Gastroesophageal sphincter (tissue), 4 donors: Measurements from ENCODE around the gene TSPAN11. TPM values are rescaled to one million over a fixed set of nuclear protein-coding genes. Genes with fewer than 3 reads are reported as not detected.

Experiments used
- ATAC-seq: fragments of 150-250 bp; one replicate; pipeline ENCODE4 v1.9.1; 2016; ENCODE audit warnings: mild to moderate bottlenecking, moderate library complexity
- H3K27ac ChIP-seq, 4 donors: fragments of 200-600 bp; sonication (generic) in 3 of 4; 1 replicate in 3 of 4; 2 replicates in 1 of 4; pipeline ENCODE4 v1.5.1; 2016 to 2019
- H3K27me3 ChIP-seq: fragments of 200-600 bp; sonication (generic); one replicate; pipeline ENCODE4 v1.5.1; 2019
- H3K36me3 ChIP-seq, 2 donors: fragments of 200-600 bp; sonication (generic); one replicate each; pipeline ENCODE4 v1.5.1; 2019; ENCODE audit warnings: control low read depth in 1 of 2
- H3K4me1 ChIP-seq, 3 donors: fragments of 200-600 bp; sonication (generic); 1 replicate in 2 of 3; 2 replicates in 1 of 3; pipeline ENCODE4 v1.5.1; 2016 to 2019; ENCODE audit warnings: control low read depth in 2 of 3
- H3K4me3 ChIP-seq, 2 donors: fragments of 200-600 bp; sonication (generic); one replicate each; pipeline ENCODE4 v1.5.1; 2019; ENCODE audit warnings: mild to moderate bottlenecking in 1 of 2, moderate library complexity in 1 of 2
- H3K9me3 ChIP-seq, 3 donors: fragments of 200-600 bp; sonication (generic); one replicate each; pipeline ENCODE4 v1.5.1; 2017 to 2019; ENCODE audit warnings: control low read depth in 2 of 3
- CTCF ChIP-seq, 4 experiments: fragments of 200-600 bp in 2 of 4; fragments of 450-650 bp in 2 of 4; sonication (generic) in 1 of 4; IDR thresholded peaks; one replicate each; pipeline ENCODE4 v1.5.1; 2017 to 2019; ENCODE audit warnings: antibody characterized with exemption in 4 of 4, mild to moderate bottlenecking in 2 of 4, moderate library complexity in 2 of 4
- EP300 ChIP-seq: sonication (generic); formaldehyde crosslinking; IDR thresholded peaks from one replicate; pipeline ENCODE4 v1.6.1; 2017; ENCODE audit warnings: antibody characterized with exemption, mild to moderate bottlenecking
- POLR2A ChIP-seq, 2 donors: fragments of 450-650 bp; IDR thresholded peaks; one replicate each; pipeline ENCODE4 v1.6.1; 2017; ENCODE audit warnings: antibody characterized with exemption in 2 of 2, mild to moderate bottlenecking in 2 of 2, moderate library complexity in 1 of 2
- POLR2AphosphoS5 ChIP-seq: sonication (generic); formaldehyde crosslinking; IDR thresholded peaks from one replicate; pipeline ENCODE4 v1.6.1; 2017; ENCODE audit warnings: antibody characterized with exemption
- WGBS, 2 donors: methylation state at CpG; one replicate each; pipeline ENCODE4 v1.1.5; 2018; ENCODE audit warnings: low coverage in 1 of 2; 5-methylcytosine and 5-hydroxymethylcytosine counted together
- total RNA-seq, 4 donors: library from RNA; depleted of rRNA; stranded (reverse); fragments of >200 nt; gene quantifications; one replicate each; pipeline ENCODE4 v1.1.0, GENCODE V29; 2016

TSPAN11 gene
- total RNA-seq, 4 donors from 2014 or later = 4.8 to 15.9 (median 6.5) TPM

- Histone ChIP-seq H3K36me3 (no peaks in the 10 kb centered on the region), H3K9me3 (no peaks in the 10 kb centered on the region), H3K4me3 (no peak overlapping the region), H3K27me3 (no peaks in the 10 kb centered on the region), H3K27ac (no peak overlapping the region), H3K4me1 (no peaks in the 10 kb centered on the region)
- 87% methylated on average over 7 of the region's 10 CpGs; no CpG with 5 or more reads in 1 of the 2 donors for WGBS, 2 donors
- TF ChIP-seq CTCF (IDR thresholded peaks at IDR 0.05) = no peak
- TF ChIP-seq POLR2A (IDR thresholded peaks at IDR 0.05) = no peak
- TF ChIP-seq EP300 = no peak
- no peak for TF ChIP-seq POLR2AphosphoS5
- ATAC-seq = no peak
These were observed 63.8 kb downstream of the TSPAN11 start for GRCh38 chr12:30990316-30990715.

GRCh38 chr12:30990776-30991175 lies 64.2 kb downstream of the TSPAN11 start:
- no peaks in the 10 kb centered on the region for H3K9me3 ChIP-seq
- no peak for ATAC-seq
- 80 to 92% methylated on average over 1 to 2 of the region's 3 CpGs for WGBS, 2 donors

GRCh38 chr12:30991466-30991865 lies 64.9 kb downstream of the TSPAN11 start:
- Histone ChIP-seq H3K4me1 (no peaks in the 10 kb centered on the region), H3K27me3 (no peaks in the 10 kb centered on the region), H3K9me3 (no peaks in the 10 kb centered on the region), H3K4me3 (no peak overlapping the region), H3K36me3 (no peaks in the 10 kb centered on the region), H3K27ac (no peak overlapping the region)
- TF ChIP-seq POLR2AphosphoS5 (no peak), CTCF (IDR thresholded peaks at IDR 0.05) (no peak), EP300 (no peak), POLR2A (IDR thresholded peaks at IDR 0.05) (no peak)
- no peak for ATAC-seq
- WGBS, 2 donors = 86 to 96% methylated on average over 3 to 4 of the region's 4 CpGs

More at GRCh38 chr12:30990776-30991175, 64.2 kb downstream of the TSPAN11 start:
- Histone ChIP-seq H3K27ac (no peak overlapping the region), H3K4me1 (no peaks in the 10 kb centered on the region), H3K4me3 (no peak overlapping the region), H3K27me3 (no peaks in the 10 kb centered on the region), H3K36me3 (no peaks in the 10 kb centered on the region)
- TF ChIP-seq POLR2A (IDR thresholded peaks at IDR 0.05) = no peak
- TF ChIP-seq POLR2AphosphoS5 = no peak
- TF ChIP-seq EP300 = no peak
- TF ChIP-seq CTCF (IDR thresholded peaks at IDR 0.05) = no peak

GRCh38 chr12:30992381-30992780 lies 65.8 kb downstream of the TSPAN11 start:
- no peaks in the 10 kb centered on the region for H3K4me1 ChIP-seq
- no peaks in the 10 kb centered on the region for H3K27me3 ChIP-seq
- no peak for ATAC-seq
- H3K36me3 ChIP-seq = no peaks in the 10 kb centered on the region
- no peak overlapping the region for H3K4me3 ChIP-seq
- H3K27ac ChIP-seq = no peak overlapping the region
- 87% methylated on average over 3 of the region's 4 CpGs; no CpG with 5 or more reads in 1 of the 2 donors for WGBS, 2 donors
- no peak for TF ChIP-seq POLR2AphosphoS5
- no peak for TF ChIP-seq EP300
- no peak for TF ChIP-seq POLR2A (IDR thresholded peaks at IDR 0.05)
- TF ChIP-seq CTCF (IDR thresholded peaks at IDR 0.05) = no peak
- no peaks in the 10 kb centered on the region for H3K9me3 ChIP-seq

GRCh38 chr12:30993766-30994165 lies 67.2 kb downstream of the TSPAN11 start:
- no peaks in the 10 kb centered on the region for H3K4me1 ChIP-seq
- H3K27ac ChIP-seq = no peak overlapping the region
- H3K9me3 ChIP-seq = no peaks in the 10 kb centered on the region
- TF ChIP-seq EP300 (no peak), CTCF (IDR thresholded peaks at IDR 0.05) (no peak), POLR2AphosphoS5 (no peak), POLR2A (IDR thresholded peaks at IDR 0.05) (no peak)
- H3K27me3 ChIP-seq = no peaks in the 10 kb centered on the region
- H3K36me3 ChIP-seq = no peaks in the 10 kb centered on the region
- ATAC-seq = no peak
- 86% methylated on average over 2 to 4 of the region's 4 CpGs for WGBS, 2 donors
- H3K4me3 ChIP-seq = no peak overlapping the region
